Measurements from ENCODE around the gene UPK3A.
"Not testable (repeated sequence)": the region's sequence is repeated elsewhere in the genome, so short reads cannot be mapped to it uniquely, and the experiment has no call there.

UPK3A gene

GRCh38 chr22:45277720-45278119 is 7.0 kb upstream of the UPK3A start:
- in situ Hi-C loops (cut with HindIII; ENCODE audit: low sequenced_read_pairs) = loop anchor here (10.0 kb wide), 2 partner anchors 157 to 197 kb away; no protein-coding TSS in a partner anchor

DNA sequence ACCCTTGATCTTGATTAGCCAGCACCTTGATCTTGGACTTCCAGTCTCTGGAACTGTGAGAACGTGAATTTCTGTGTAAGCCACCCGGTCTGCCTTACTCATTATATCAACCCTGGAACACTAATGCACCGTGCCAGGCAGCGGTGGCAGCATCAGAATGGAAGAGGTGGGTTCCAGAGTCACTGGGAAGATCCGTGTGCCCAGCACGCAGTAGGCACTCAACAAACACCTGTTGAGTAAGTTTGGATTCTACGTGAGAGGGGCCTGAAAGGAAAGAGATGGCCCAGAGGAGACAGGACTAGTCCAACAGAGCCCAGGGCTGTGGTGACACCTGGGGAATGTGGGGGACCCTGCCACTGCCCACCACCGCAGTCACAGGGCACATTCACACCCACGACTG is 6.6 kb upstream of the UPK3A start:
- in situ Hi-C loops (cut with HindIII; ENCODE audit: low sequenced_read_pairs) = loop anchor here (10.0 kb wide), 2 partner anchors 157 to 197 kb away; no protein-coding TSS in a partner anchor

DNA sequence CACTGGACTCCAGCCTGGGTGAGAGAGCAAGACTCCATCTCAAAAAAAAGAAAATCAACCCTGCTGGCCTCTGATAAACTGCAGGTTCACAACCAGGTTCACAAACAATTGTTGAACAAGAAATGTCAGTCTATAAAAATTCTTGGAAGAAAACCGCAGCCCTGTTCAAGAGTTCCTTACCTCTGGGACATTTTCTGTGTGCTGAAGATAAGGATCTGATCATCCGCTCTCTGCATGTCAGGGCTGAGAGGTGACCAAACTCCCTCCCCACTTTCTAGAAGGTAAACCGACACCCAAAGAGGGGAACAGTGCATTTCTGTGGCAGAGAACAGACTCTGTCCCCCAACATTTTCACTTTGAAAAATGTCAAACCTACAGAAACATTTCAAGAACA is 4.2 kb upstream of the UPK3A start:
- in situ Hi-C loops (cut with HindIII; ENCODE audit: low sequenced_read_pairs) = no loop called here

GRCh38 chr22:45281010-45281409 is 3.7 kb upstream of the UPK3A start:
- in situ Hi-C loops (cut with HindIII; ENCODE audit: low sequenced_read_pairs) = no loop called here

DNA sequence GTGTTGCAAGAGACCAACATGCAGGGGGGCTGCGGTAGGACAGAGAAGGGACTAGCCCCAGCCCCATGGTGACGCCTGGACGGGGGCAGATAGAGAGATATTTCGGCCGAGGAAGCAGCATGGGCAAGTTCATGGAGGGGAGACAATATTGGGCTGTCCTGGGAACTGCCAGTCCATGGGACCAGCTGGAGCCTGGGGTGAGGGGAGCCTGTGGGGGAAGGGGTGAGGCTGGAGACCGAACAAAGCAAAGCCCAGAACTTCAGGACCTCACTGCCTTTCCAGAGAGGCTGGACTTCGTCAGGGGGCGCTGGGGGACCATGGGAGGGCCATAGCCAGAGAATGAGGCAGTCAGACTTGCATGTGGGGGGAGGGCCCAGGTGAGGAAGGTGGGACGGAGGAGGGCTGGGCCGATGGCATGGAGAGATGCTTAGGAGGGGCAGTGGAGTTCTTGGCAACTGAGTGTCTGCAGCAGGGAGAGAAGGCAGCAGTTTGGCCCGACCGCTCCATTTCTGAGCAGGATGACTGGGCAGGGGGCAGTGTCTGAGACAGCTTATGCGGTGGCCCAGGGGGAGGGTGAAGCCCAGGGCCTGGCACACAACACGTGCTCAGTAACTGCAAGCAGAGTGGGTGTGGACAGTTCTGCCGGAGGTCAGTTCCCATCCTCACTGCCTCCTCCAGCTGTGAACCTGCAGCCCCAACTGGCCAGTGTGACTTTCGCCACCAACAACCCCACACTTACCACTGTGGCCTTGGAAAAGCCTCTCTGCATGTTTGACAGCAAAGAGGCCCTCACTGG is 712 bp downstream of the UPK3A start:
- in situ Hi-C loops (cut with HindIII; ENCODE audit: low sequenced_read_pairs) = no loop called here

- in situ Hi-C loops (cut with HindIII; ENCODE audit: low sequenced_read_pairs) = no loop called here
These were observed 2.3 kb downstream of the UPK3A start for GRCh38 chr22:45286854-45287551.

DNA sequence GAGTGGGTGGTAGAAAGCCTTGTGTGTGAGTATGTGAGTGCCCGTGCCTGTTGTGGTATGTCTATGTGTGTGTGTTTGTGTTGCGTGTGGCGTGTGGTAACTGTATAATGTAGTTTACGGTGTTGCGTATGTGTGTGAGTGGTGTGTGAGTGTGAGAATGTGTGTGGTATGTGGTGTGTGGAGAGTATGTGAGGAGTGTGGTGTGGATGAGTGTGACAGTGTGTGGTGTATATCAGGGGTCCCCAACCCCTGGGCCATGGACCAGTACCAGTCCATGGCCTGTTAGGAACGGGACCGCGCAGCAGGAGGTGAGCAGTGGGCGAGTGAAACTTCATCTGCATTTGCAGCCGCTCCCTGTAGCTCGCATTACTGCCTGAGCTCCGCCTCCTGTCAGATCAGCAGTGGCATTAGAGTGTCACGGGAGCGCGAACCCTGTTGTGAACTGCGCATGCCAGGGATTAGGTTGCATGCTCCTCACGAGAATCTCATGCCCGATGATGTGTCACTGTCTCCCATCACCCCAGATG is 5.7 kb downstream of the UPK3A start:
- in situ Hi-C loops (cut with HindIII; ENCODE audit: low sequenced_read_pairs) = no loop called here

DNA sequence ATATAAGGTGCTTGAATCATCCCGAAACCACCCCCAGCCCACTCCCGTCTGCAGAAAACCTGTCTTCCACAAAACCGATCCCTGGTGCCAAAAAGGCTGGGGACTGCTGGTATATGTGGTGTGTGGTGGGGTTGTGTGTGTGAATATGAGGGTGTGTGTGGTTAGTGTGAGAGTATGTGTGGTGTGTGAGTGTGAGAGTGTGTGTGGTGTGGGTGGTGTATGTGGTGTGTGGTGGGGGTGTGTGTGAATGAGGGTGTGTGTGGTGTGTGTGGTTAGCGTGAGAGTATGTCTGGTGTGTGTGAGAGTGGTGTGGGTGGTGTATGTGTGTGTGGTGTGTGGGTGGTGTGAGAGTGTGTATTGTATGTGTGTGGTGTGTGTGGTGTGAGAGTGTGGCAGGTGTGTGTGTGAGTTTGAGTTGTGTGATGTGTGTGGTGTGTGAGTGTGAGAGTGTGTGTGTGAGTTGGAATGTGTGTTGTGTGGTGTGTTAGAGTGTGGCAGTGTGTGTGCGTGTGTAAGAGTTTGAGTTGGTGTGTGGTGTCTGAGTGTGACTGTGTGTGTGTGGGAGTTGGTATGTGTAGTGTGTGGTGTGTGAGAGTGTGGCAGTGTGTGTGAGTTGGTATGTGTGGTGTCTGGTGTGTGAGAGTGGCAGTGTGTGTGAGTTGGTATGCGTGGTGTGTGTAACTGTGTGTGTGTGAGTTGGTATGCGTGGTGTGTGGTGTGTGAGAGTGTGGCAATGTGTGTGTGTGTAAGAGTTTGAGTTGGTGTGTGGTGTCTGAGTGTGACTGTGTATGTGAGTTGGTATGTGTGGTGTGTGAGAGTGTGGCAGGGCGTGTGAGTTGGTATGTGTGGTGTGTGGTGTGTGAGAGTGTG is 6.5 kb downstream of the UPK3A start:
- in situ Hi-C loops (cut with HindIII; ENCODE audit: low sequenced_read_pairs) = no loop called here

GRCh38 chr22:45291931-45292290 is 7.2 kb downstream of the UPK3A start:
- in situ Hi-C loops (cut with HindIII; ENCODE audit: low sequenced_read_pairs) = no loop called here

DNA sequence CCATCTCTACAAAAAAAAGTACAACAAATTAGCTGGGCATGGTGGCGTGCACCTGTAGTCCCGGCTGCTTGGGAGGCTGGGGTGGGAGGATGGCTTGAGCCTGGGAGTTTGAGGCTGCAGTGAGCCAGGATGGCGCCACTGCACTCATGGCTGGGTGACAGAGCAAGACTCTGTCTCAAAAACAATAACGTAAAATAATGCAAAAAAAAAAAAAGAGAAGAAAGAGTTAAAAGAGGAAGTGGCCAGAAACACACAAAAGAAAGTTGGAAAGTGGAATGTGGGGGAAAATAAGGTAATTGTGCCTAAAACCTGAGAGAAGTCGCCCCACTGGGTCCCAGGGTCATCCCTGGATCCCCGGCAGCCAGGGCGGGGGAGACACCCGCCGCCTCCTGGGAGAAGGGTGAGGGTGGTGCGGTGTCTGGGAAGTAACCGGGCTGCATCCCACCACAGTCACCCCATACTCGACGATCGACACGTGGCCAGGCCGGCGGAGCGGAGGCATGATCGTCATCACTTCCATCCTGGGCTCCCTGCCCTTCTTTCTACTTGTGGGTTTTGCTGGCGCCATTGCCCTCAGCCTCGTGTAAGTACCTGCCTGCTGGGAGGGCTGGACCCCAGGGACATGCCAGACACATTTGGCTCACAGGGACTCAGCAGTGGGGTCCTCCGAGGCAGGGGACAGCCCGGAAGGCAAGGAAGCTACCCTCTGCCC is 8.1 kb downstream of the UPK3A start:
- in situ Hi-C loops (cut with HindIII; ENCODE audit: low sequenced_read_pairs) = no loop called here

GRCh38 chr22:45294030-45294429 is 9.3 kb downstream of the UPK3A start:
- in situ Hi-C loops (cut with HindIII; ENCODE audit: low sequenced_read_pairs) = no loop called here

- in situ Hi-C loops (cut with HindIII; ENCODE audit: low sequenced_read_pairs) = not testable (repeated sequence)
These were observed 10.3 kb downstream of the UPK3A start for GRCh38 chr22:45295004-45295403.

DNA sequence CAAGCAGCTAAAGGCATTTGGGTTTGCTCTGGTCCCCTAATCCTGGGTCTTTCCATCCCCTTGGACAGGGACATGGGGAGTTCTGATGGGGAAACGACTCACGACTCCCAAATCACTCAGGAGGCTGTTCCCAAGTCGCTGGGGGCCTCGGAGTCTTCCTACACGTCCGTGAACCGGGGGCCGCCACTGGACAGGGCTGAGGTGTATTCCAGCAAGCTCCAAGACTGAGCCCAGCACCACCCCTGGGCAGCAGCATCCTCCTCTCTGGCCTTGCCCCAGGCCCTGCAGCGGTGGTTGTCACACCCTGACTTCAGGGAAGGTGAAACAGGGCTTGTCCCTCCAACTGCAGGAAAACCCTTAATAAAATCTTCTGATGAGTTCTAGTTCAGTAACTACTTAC is 10.7 kb downstream of the UPK3A start:
- in situ Hi-C loops (cut with HindIII; ENCODE audit: low sequenced_read_pairs) = no loop called here

GRCh38 chr22:45296628-45297297 is 12.0 kb downstream of the UPK3A start:
- in situ Hi-C loops (cut with HindIII; ENCODE audit: low sequenced_read_pairs) = no loop called here

- in situ Hi-C loops (cut with HindIII; ENCODE audit: low sequenced_read_pairs) = no loop called here
These were observed 14.3 kb downstream of the UPK3A start for GRCh38 chr22:45298934-45299505.

DNA sequence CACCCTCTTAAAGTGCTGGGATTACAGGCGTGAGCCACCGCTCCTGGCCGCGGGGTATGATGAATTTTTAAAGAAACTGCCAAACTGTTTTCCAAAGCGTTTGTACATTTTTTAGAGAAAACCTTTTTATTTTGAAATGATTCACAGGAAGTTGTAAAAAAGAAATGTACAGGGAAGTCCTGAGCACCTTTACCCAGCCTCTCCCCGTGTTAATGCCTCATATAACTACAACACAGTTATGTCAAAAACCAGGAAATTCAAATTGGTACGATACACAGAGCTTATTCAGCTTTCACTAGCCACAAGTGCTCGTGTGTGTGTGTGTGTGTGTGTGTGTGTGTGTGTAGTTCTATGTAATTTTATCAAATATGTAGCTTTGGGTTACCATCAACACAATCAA is 18.0 kb downstream of the UPK3A start:
- in situ Hi-C loops (cut with HindIII; ENCODE audit: low sequenced_read_pairs) = no loop called here

DNA sequence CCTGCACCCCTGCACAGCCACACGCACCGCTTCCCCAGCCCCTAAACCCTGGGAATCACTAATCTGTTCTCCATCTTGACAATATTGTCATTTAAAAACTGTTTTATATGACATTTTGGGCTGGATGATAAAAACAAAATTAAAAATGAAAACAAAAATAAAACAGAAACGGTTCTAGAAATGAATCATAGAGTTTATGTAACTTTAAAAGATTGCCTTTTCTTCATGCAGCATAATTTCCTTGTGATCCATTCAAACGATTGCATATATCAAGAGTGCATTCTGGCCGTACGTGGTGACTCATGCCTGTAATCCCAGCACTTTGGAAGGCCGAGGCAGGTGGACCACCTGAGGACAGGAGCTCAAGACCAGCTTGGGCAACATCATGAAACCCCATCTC is 18.4 kb downstream of the UPK3A start:
- in situ Hi-C loops (cut with HindIII; ENCODE audit: low sequenced_read_pairs) = no loop called here

DNA sequence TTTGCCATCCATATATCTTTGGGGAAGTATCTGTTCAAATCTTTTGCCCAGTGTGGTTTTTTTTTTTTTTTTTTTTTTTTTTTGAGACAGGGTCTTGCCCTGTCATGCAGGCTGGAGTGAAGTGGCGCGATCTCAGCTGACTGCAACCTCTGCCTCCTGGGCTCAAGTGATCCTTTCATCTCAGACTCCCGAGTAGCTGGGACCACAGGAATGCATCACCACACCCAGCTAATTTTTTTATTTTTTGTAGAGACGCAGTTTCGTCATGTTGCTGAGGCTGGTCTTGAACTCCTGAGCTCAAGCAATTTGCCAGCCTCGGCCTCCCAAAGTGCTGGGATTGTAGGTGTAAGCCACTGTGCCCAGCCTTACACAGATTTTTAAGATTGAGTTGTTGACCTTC is 20.2 kb downstream of the UPK3A start:
- in situ Hi-C loops (cut with HindIII; ENCODE audit: low sequenced_read_pairs) = no loop called here

GRCh38 chr22:45305456-45306075 is 20.8 kb downstream of the UPK3A start:
- in situ Hi-C loops (cut with HindIII; ENCODE audit: low sequenced_read_pairs) = no loop called here
